ENCODE measurements around the gene DMRT2. TPM values are rescaled to one million over a fixed set of nuclear protein-coding genes. Genes with fewer than 3 reads are reported as not detected.
A peak's percentile ranks its signal among the peaks of the same experiment; 100 is the strongest.

The DMRT2 gene
- total and polyA plus RNA-seq, 11 donors = 0.11 to 0.72 (median 0.32) TPM; not detected in 5

DNA sequence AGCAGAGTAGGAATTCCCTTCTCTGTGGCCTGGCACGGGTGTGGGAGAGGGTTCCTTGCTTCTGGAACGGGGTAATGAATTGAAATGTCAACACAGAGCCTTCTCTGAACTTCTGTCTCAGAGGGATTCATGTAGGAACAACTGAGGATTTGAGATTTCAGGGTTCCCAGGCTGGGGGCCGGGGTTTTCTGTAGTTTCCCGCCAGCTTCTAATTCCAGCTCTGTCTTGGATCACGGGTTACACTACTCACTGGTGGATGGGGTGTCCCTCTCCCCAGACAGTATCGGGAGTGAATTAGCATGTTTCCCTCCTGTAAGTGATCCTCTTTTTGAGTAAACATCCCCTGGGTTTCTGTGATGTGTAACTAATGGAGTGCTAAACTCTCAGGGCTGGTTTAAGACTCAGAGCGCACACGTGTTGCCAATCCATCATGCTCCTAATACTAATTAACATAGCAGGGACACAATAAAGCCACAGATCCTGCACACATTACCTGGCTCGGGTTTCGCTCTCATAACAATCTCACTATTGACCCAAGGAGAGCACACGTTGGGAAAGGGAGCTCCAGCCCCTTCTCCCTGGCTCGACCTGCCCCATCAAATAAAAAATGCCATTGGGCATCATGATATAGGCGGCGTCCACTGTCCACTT lies 18.1 kb upstream of the DMRT2 start:
- Histone ChIP-seq H3K4me1 (no peaks in the 10 kb centered on the region), H3K9me3 (no peaks in the 10 kb centered on the region), H3K36me3 (no peaks in the 10 kb centered on the region), H3K4me3 (no peak overlapping the region), H3K27ac (no peak overlapping the region), H3K27me3 (peaks cover 0 to 58% (median 6%) of the 10 kb centered on the region in 9 donors)
- 66 to 70% (median 70%) methylated on average over 14 of the region's 14 CpGs for WGBS, 4 donors
- ATAC-seq (no peak), DNase-seq (no peak)
- intact Hi-C loops (cut with DNase I) = no loop called here
- no peak for TF ChIP-seq POLR2A (IDR thresholded peaks at IDR 0.05)
- TF ChIP-seq, protein P1, sequence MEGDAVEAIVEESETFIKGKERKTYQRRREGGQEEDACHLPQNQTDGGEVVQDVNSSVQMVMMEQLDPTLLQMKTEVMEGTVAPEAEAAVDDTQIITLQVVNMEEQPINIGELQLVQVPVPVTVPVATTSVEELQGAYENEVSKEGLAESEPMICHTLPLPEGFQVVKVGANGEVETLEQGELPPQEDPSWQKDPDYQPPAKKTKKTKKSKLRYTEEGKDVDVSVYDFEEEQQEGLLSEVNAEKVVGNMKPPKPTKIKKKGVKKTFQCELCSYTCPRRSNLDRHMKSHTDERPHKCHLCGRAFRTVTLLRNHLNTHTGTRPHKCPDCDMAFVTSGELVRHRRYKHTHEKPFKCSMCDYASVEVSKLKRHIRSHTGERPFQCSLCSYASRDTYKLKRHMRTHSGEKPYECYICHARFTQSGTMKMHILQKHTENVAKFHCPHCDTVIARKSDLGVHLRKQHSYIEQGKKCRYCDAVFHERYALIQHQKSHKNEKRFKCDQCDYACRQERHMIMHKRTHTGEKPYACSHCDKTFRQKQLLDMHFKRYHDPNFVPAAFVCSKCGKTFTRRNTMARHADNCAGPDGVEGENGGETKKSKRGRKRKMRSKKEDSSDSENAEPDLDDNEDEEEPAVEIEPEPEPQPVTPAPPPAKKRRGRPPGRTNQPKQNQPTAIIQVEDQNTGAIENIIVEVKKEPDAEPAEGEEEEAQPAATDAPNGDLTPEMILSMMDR (IDR thresholded peaks at IDR 0.05) = no peak

DNA sequence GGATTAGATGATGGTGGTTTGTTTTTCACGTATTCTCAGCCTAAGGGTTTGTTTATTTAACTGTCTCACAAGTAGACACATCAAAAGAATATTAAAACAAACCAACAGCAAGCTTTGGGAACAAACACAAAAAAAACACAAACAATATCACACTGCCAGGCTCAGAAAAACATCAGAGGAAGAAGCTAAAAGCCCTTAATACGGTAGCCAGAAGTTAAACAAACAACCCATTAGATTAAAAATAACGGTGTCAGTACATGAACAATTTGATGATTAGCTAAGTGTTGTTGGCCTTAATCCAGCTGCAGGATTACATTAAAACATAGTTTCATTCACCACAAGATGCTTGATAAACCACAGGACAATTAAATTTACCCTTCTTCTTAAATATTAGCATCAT lies 15.9 kb upstream of the DMRT2 start:
- WGBS, 4 donors = 23 to 34% (median 30%) methylated on average over 3 of the region's 3 CpGs
- Histone ChIP-seq H3K4me1 (no peaks in the 10 kb centered on the region), H3K9me3 (no peaks in the 10 kb centered on the region), H3K36me3 (no peaks in the 10 kb centered on the region), H3K27me3 (peaks cover 0 to 79% (median 12%) of the 10 kb centered on the region in 9 donors), H3K4me3 (no peak overlapping the region), H3K27ac (no peak overlapping the region)
- TF ChIP-seq POLR2A (IDR thresholded peaks at IDR 0.05) = no peak
- TF ChIP-seq, protein P1 (IDR thresholded peaks at IDR 0.05) = no peak
- intact Hi-C loops (cut with DNase I) = no loop called here
- DNase-seq = no peak
- ATAC-seq = no peak

DNA sequence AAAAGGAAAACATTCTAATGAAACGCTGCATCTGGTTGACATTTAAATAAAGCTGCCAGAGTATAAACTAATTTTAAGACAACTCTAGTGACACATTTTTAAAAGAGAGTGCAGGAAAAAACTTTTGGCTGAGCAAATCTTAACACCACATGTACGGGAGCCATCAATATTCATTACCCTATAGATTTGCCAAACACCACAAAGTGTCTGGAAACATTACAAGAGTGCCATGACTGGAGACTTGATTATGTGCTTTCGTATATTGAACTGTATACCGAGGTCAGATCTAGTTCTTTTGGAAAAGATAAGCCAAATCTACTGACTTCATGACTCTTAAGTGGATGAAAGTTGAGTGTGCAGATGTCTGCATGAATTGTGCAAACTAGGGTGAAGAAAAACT lies 10.6 kb upstream of the DMRT2 start:
- TF ChIP-seq, protein P1 (IDR thresholded peaks at IDR 0.05) = no peak
- TF ChIP-seq POLR2A (IDR thresholded peaks at IDR 0.05) = no peak
- H3K4me1 ChIP-seq = peaks cover 0 to 10% (median 0%) of the 10 kb centered on the region in 12 donors
- ATAC-seq = no peak
- no peak for DNase-seq
- 56 to 66% (median 63%) methylated on average over 4 of the region's 4 CpGs for WGBS, 4 donors
- no peak overlapping the region for H3K4me3 ChIP-seq
- peaks cover 30 to 92% (median 58%) of the 10 kb centered on the region in 9 donors for H3K27me3 ChIP-seq
- H3K27ac ChIP-seq = no peak overlapping the region
- intact Hi-C loops (cut with DNase I) = no loop called here
- no peaks in the 10 kb centered on the region for H3K36me3 ChIP-seq
- H3K9me3 ChIP-seq = no peaks in the 10 kb centered on the region

DNA sequence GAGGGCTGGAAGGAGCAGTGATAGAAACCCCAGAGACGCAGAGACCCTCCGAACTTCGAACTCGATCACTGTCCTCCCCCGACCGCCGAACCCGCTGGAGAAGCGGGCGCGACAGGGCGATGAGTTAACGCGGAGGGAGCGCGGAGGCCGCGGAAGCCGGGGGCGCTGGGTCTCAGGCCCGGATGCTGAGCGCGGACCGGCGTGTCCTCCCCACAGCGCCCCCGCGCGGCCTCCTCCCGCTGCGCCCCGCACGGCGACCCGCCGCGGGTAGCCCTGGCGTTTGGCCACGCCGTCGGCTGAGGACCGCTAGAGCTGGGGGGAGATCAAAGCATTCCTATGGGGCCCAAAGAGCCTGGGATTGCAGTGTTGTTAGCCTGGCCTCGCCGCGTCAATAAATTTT lies 7.7 kb upstream of the DMRT2 start:
- H3K27me3 ChIP-seq = peaks cover 54 to 100% (median 85%) of the 10 kb centered on the region in 9 donors

More for the DNA sequence above, 7.7 kb upstream of the DMRT2 start:
- DNase-seq = no peak
- no peak overlapping the region for H3K27ac ChIP-seq
- H3K4me3 ChIP-seq = peak overlapping the region in 7 of 12 donors; percentile 1 to 39 (median 24)
- TF ChIP-seq POLR2A (IDR thresholded peaks at IDR 0.05) = no peak
- TF ChIP-seq, protein P1 (IDR thresholded peaks at IDR 0.05) = peak in 8 of 12 donors; percentile 7 to 30 (median 26)
- H3K36me3 ChIP-seq = no peaks in the 10 kb centered on the region
- peaks cover 0 to 25% (median 3%) of the 10 kb centered on the region in 12 donors for H3K4me1 ChIP-seq
- ATAC-seq = peak in 1 of 4 donors; percentile 45
- no peaks in the 10 kb centered on the region for H3K9me3 ChIP-seq
- intact Hi-C loops (cut with DNase I) = no loop called here
- WGBS, 4 donors = 1 to 3% (median 2%) methylated on average over 24 to 45 of the region's 45 CpGs

Measured in heart left ventricle (tissue), 16 donors.